Hematopoietic multipotent progenitor cell treated with erythropoietin and hydrocortisone succinate and interleukin-3 and kit ligand, for 17 days (in vitro differentiated cells): ENCODE results near the gene GPR6.

Experiments
- DNase-seq: peaks from one replicate; pipeline ENCODE4 v3.0.0-alpha.2; 2015; ENCODE audit warnings: low spot score

Gene GPR6

GRCh38 chr6:109998159-109998785 is 20.2 kb downstream of the GPR6 start:
- DNase-seq = no peak

- no peak for DNase-seq
These were observed 21.6 kb downstream of the GPR6 start for GRCh38 chr6:109999740-110000139.

GRCh38 chr6:110002676-110003075 is 24.6 kb downstream of the GPR6 start:
- DNase-seq = no peak

- no peak for DNase-seq
These were observed 35.3 kb downstream of the GPR6 start for GRCh38 chr6:110013386-110013785.

- no peak for DNase-seq
These were observed 37.1 kb downstream of the GPR6 start for GRCh38 chr6:110015206-110015605.

GRCh38 chr6:110017306-110017705 is 39.2 kb downstream of the GPR6 start:
- no peak for DNase-seq

GRCh38 chr6:110017946-110018345 is 39.8 kb downstream of the GPR6 start:
- DNase-seq = no peak

GRCh38 chr6:110018486-110018885 is 40.4 kb downstream of the GPR6 start:
- no peak for DNase-seq

- DNase-seq = no peak
These were observed 42.8 kb downstream of the GPR6 start for GRCh38 chr6:110020888-110021287.

- no peak for DNase-seq
These were observed 51.0 kb downstream of the GPR6 start for GRCh38 chr6:110029144-110029543.
